Hindlimb muscle (tissue), 1 donor: Measurements from ENCODE around the gene TRIM52. TPM values are rescaled to one million over a fixed set of nuclear protein-coding genes. Genes with fewer than 3 reads are reported as not detected.
A peak's percentile ranks its signal among the peaks of the same experiment; 100 is the strongest.
"Not testable (repeated sequence)": the region's sequence is repeated elsewhere in the genome, so short reads cannot be mapped to it uniquely, and the experiment has no call there.

Experiments used
- DNase-seq: peaks from one replicate; pipeline ENCODE4 v3.0.0-alpha.2; 2013
- polyA plus RNA-seq: library from polyadenylated mRNA; unstranded; fragments of 120-200 nt; gene quantifications from one replicate; pipeline ENCODE4 v1.2.1, GENCODE V29; 2013; ENCODE audit not compliant: insufficient read length

TRIM52 gene
- polyA plus RNA-seq, 1 donor, result 17.9 TPM

- no peak for DNase-seq
Observed at GRCh38 chr5:181233088-181233800, 27.7 kb downstream of the TRIM52 start.

GRCh38 chr5:181232593-181232992 is 28.4 kb downstream of the TRIM52 start:
- no peak for DNase-seq

GRCh38 chr5:181231432-181231831 is 29.5 kb downstream of the TRIM52 start:
- no peak for DNase-seq

- DNase-seq, result no peak
Observed at GRCh38 chr5:181230551-181230950, 30.4 kb downstream of the TRIM52 start.

- DNase-seq, result no peak
Observed at GRCh38 chr5:181229996-181230395, 30.9 kb downstream of the TRIM52 start.

GRCh38 chr5:181224390-181225229 is 36.3 kb downstream of the TRIM52 start:
- no peak for DNase-seq

- peak; percentile 70 for DNase-seq
Observed at GRCh38 chr5:181223729-181224389, 37.1 kb downstream of the TRIM52 start.

GRCh38 chr5:181223058-181223728 is 37.8 kb downstream of the TRIM52 start, which contains the start of gene TRIM41:
TRIM41 (plus strand) TSS chr5:181223281; CDS start chr5:181224000, 719 bp downstream.
- DNase-seq, result peak; percentile 98

- no peak for DNase-seq
Observed at GRCh38 chr5:181222630-181223057, 38.3 kb downstream of the TRIM52 start.

GRCh38 chr5:181221792-181222629 is 38.9 kb downstream of the TRIM52 start:
- DNase-seq, result peak; percentile 91

GRCh38 chr5:181221105-181221791 is 39.7 kb downstream of the TRIM52 start:
- DNase-seq, result no peak

- no peak for DNase-seq
Observed at GRCh38 chr5:181220178-181220515, 40.8 kb downstream of the TRIM52 start.

- DNase-seq, result no peak
Observed at GRCh38 chr5:181219262-181220177, 41.4 kb downstream of the TRIM52 start.

- DNase-seq, result no peak
Observed at GRCh38 chr5:181218795-181219124, 42.2 kb downstream of the TRIM52 start.

- no peak for DNase-seq
Observed at GRCh38 chr5:181217803-181218062, 43.2 kb downstream of the TRIM52 start.

GRCh38 chr5:181217111-181217802 is 43.7 kb downstream of the TRIM52 start:
- peak; percentile 51 for DNase-seq

- DNase-seq, result no peak
Observed at GRCh38 chr5:181215997-181216989, 44.6 kb downstream of the TRIM52 start.

- DNase-seq, result not testable (repeated sequence)
Observed at GRCh38 chr5:181214249-181214648, 46.7 kb downstream of the TRIM52 start.
